Vagina (tissue), 2 donors: Measurements from ENCODE around the gene TSPAN33.

Experiments
- POLR2AphosphoS5 ChIP-seq, 2 donors: sonication (generic); formaldehyde crosslinking; IDR thresholded peaks; one replicate each; pipeline ENCODE4 v1.9.0; 2017; ENCODE audit warnings: antibody characterized with exemption in 2 of 2, mild to moderate bottlenecking in 2 of 2, low read depth in 1 of 2; ENCODE audit not compliant: insufficient read depth in 1 of 2
- TF ChIP-seq, protein P1 (sequence below), 3 experiments: fragments of 450-650 bp in 2 of 3; fragments of 200-600 bp in 1 of 3; sonication (generic) in 1 of 3; IDR thresholded peaks; one replicate each; pipeline ENCODE4 v1.5.1; 2017 to 2019; ENCODE audit warnings: antibody characterized with exemption in 3 of 3, mild to moderate bottlenecking in 2 of 3, moderate library complexity in 2 of 3

GRCh38 chr7:129203050-129203741 is 58.7 kb downstream of the TSPAN33 start:
- TF ChIP-seq, protein P1, sequence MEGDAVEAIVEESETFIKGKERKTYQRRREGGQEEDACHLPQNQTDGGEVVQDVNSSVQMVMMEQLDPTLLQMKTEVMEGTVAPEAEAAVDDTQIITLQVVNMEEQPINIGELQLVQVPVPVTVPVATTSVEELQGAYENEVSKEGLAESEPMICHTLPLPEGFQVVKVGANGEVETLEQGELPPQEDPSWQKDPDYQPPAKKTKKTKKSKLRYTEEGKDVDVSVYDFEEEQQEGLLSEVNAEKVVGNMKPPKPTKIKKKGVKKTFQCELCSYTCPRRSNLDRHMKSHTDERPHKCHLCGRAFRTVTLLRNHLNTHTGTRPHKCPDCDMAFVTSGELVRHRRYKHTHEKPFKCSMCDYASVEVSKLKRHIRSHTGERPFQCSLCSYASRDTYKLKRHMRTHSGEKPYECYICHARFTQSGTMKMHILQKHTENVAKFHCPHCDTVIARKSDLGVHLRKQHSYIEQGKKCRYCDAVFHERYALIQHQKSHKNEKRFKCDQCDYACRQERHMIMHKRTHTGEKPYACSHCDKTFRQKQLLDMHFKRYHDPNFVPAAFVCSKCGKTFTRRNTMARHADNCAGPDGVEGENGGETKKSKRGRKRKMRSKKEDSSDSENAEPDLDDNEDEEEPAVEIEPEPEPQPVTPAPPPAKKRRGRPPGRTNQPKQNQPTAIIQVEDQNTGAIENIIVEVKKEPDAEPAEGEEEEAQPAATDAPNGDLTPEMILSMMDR (IDR thresholded peaks at IDR 0.05), result no peak
- no peak for TF ChIP-seq POLR2AphosphoS5 (IDR thresholded peaks at IDR 0.05; ENCODE audit: insufficient read depth in 1 of 2, low read depth in 1 of 2)
